Memory B cell (primary cell): ENCODE data around the gene RXRA.

Experiments
- ATAC-seq: fragments of 150-1000 bp; cut with Tn5 transposase; 2 replicates; pipeline ENCODE4 v1.10.0; 2021; ENCODE audit warnings: low read depth, mild to moderate bottlenecking, moderate library complexity
- DNase-seq, 2 donors: peaks; one replicate each; pipeline ENCODE4 v3.0.0; 2022; ENCODE audit warnings: low spot score in 2 of 2
- H3K27ac Mint-ChIP-seq: one replicate; pipeline ENCODE4 v1.8.0; 2022; ENCODE audit warnings: mild to moderate bottlenecking, moderate library complexity, mixed read lengths
- H3K27me3 Mint-ChIP-seq: one replicate; pipeline ENCODE4 v1.8.0; 2022; ENCODE audit warnings: mixed read lengths
- H3K36me3 Mint-ChIP-seq: one replicate; pipeline ENCODE4 v1.8.0; 2022; ENCODE audit warnings: mild to moderate bottlenecking, mixed read lengths
- H3K4me1 Mint-ChIP-seq: one replicate; pipeline ENCODE4 v1.8.0; 2022; ENCODE audit warnings: mixed read lengths
- H3K4me3 Mint-ChIP-seq: one replicate; pipeline ENCODE4 v1.8.0; 2022; ENCODE audit warnings: mild to moderate bottlenecking, moderate library complexity, mixed read lengths
- H3K9me3 Mint-ChIP-seq: one replicate; pipeline ENCODE4 v1.8.0; 2022; ENCODE audit warnings: mixed read lengths

The RXRA gene

DNA sequence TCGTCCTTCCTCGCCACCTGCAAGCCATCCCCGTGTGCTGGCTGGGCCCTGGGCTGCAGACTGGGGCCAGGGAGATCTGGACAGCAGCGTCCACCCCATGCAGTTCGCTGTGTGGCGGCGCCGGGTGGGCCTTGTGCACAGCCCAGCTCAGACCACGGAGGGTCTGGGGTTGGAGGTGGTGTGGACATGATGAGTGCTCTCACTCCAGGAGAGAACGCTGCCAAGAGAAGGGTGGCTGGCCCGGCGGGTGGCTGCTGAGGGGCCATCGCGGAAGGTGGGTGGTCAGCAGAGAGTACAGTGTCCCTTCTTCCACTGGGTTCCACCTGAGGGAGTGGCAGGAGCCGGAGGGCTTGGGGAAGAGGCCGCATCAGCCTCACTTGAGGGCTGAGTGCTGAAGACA is 44.4 kb downstream of the RXRA start:
- Mint-ChIP-seq H3K27me3 (peaks cover 3% of the 10 kb centered on the region), H3K27ac (no peak overlapping the region), H3K4me1 (peaks cover 17% of the 10 kb centered on the region), H3K4me3 (no peak overlapping the region), H3K9me3 (no peaks in the 10 kb centered on the region), H3K36me3 (no peaks in the 10 kb centered on the region)
- ATAC-seq (no peak), DNase-seq (no peak)

DNA sequence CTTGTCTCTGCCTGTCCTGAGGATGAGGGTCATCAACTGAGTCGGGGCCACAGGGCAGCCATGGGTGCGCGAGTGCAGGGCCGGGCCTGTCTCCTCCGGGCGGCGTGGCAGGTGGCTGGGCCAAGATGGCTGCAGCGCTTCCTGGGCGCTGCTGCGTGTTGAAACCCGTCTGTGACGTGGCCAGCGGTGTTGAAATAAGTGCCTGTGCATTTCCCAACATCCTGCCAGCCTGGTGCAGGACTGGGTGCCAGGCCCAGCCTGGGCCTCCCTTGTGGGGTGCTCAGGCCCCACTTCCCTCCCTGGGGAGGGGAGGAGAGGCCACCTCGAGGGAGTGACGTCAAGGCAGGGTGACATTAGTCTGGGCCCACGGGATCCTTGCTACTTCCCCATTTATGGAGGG is 45.5 kb downstream of the RXRA start:
- Mint-ChIP-seq H3K4me3 (no peak overlapping the region), H3K4me1 (peaks cover 21% of the 10 kb centered on the region), H3K27ac (no peak overlapping the region), H3K36me3 (no peaks in the 10 kb centered on the region), H3K27me3 (peaks cover 3% of the 10 kb centered on the region), H3K9me3 (no peaks in the 10 kb centered on the region)
- ATAC-seq (no peak), DNase-seq (no peak)

DNA sequence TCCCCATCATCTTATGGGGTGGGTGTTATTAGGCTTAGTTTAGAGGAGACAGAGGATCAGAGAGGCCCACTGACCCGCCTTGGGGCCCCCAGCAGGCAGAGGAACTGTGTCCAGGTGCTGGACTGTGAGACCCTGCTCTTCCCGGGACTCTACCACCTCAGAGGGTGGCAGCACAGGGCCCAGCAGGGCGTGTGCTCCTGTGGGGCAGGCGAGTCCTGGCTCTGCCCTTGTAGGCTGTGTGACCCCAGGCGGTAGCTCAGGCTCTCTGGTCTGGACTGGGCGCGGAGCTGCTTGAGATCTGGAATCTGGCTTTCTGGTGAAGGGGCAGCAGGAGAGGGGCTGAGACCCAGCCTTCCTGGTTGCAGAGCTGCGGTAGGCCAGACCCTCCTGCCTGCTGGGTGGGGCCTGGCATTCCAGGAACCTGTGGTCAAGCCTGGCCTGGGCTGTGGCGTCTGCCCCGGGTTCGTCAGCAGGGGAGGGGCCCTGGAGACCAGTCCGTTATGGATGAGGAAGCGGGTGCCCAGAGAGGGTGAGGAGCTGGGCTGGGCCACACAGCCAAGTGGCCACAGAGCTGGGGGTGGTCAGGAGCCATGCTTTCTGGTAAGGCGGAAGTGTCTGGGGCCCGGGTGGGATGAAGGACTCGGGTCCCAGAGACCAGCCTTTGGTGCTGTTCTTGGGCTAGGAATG is 46.5 kb downstream of the RXRA start:
- Mint-ChIP-seq H3K27ac (no peak overlapping the region), H3K4me1 (peaks cover 21% of the 10 kb centered on the region), H3K4me3 (no peak overlapping the region), H3K9me3 (no peaks in the 10 kb centered on the region), H3K27me3 (peaks cover 3% of the 10 kb centered on the region), H3K36me3 (no peaks in the 10 kb centered on the region)
- DNase-seq, result no peak
- ATAC-seq, result no peak

DNA sequence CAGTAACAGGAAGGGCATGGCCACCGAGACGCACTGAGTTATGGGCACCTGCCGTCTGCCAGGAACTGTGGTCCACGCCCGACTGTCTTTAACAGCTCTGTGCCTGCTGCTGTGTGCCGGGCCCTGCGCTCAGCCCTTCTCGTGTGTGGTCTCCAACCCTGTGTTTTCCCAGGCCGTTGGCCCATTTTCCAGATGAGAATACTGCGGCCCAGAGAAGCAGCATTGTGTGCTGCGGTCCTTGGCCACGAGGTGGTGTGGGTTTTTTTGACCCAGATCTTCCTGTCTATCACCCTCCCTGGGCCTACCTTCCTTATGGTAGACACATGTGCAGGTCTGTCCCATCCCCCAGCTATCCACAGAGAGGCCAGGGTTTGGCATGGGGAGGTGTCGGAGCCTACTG is 47.0 kb downstream of the RXRA start:
- peak; percentile 43 for ATAC-seq
- DNase-seq, result no peak
- Mint-ChIP-seq H3K9me3 (no peaks in the 10 kb centered on the region), H3K36me3 (no peaks in the 10 kb centered on the region), H3K27ac (no peak overlapping the region), H3K4me3 (no peak overlapping the region), H3K27me3 (peaks cover 3% of the 10 kb centered on the region), H3K4me1 (peaks cover 21% of the 10 kb centered on the region)

DNA sequence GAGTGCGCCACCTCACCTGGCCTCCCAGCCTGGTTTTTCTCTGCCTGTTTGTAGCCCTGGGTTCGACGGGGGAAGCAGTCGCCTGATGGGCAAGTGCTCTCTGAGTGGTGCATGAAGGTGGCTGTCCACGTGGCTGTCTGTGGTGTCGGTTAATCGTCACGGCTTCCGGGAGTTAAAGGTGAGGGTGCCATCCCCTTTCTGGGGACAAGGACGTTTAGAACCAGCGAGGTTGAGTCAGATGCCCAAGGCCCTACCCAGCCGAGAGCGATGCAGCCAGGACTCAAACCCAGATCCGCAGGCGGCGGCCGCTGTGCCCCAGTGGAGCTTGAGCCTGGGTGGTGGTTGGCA is 47.7 kb downstream of the RXRA start:
- Mint-ChIP-seq H3K4me1 (peaks cover 16% of the 10 kb centered on the region), H3K27me3 (no peaks in the 10 kb centered on the region), H3K4me3 (no peak overlapping the region), H3K36me3 (no peaks in the 10 kb centered on the region), H3K27ac (no peak overlapping the region), H3K9me3 (no peaks in the 10 kb centered on the region)
- no peak for ATAC-seq
- DNase-seq, result no peak

DNA sequence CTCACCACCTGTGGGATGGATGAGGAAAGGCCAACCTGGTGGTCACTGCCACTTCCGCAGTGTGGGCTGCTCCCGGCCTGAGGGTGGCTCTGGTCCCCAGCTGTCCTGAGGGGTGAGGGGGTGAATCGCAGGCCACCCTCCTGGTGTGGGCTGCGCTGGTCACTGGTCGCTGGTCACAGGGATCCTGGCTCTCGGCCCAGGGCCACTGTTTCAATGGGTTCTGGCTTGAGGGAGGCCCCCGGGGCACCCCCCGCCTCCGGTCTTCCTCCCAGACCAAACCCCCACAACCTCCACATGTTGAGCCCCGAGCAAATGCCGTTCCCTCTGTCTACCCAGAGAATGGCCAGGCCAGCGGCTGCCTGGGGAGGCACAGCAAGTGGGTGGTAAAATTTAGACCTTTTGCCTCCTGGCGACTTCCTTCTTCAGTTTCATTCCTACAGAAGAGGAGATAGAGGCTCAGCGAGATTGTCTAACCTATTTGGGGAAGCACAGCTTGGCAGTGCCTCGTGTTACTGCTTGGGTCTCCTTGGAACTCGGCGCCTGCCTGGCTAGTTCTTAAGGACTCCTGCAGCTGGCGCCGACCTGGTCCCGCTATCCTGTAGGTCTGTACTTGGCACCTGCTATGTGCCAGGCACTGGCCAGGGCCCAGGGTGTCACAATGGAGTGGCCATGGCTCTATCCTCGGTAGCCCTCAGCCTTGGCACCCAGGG is 48.2 kb downstream of the RXRA start:
- peak overlapping the region; percentile 45 for H3K27ac Mint-ChIP-seq
- no peak overlapping the region for H3K4me3 Mint-ChIP-seq
- no peaks in the 10 kb centered on the region for H3K9me3 Mint-ChIP-seq
- peak; percentile 54 for ATAC-seq
- H3K4me1 Mint-ChIP-seq, result peaks cover 16% of the 10 kb centered on the region
- H3K27me3 Mint-ChIP-seq, result no peaks in the 10 kb centered on the region
- DNase-seq, result no peak
- no peaks in the 10 kb centered on the region for H3K36me3 Mint-ChIP-seq

DNA sequence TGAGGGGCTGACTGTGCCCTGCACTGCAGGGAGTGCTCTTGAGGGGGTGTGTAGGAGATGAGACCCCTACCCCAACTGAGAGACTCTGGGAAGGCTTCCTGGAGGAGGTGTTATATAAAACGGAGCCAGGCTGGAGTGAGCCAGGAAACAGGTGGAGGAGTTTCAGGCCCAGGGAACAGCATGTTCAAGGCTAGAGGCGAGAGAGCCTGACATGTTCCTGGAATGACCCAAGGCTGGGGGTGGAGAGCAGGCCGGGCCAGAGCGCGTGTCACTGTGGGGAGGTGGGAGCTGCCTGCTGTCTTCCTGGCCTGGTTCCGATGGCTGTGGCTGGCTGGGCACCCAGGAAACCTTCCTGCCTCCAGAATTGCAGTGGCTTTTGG is 48.7 kb downstream of the RXRA start:
- H3K4me3 Mint-ChIP-seq, result no peak overlapping the region
- H3K27ac Mint-ChIP-seq, result peak overlapping the region; percentile 45
- H3K36me3 Mint-ChIP-seq, result no peaks in the 10 kb centered on the region
- H3K9me3 Mint-ChIP-seq, result no peaks in the 10 kb centered on the region
- ATAC-seq (no peak), DNase-seq (no peak)
- H3K4me1 Mint-ChIP-seq, result peaks cover 16% of the 10 kb centered on the region
- H3K27me3 Mint-ChIP-seq, result no peaks in the 10 kb centered on the region

DNA sequence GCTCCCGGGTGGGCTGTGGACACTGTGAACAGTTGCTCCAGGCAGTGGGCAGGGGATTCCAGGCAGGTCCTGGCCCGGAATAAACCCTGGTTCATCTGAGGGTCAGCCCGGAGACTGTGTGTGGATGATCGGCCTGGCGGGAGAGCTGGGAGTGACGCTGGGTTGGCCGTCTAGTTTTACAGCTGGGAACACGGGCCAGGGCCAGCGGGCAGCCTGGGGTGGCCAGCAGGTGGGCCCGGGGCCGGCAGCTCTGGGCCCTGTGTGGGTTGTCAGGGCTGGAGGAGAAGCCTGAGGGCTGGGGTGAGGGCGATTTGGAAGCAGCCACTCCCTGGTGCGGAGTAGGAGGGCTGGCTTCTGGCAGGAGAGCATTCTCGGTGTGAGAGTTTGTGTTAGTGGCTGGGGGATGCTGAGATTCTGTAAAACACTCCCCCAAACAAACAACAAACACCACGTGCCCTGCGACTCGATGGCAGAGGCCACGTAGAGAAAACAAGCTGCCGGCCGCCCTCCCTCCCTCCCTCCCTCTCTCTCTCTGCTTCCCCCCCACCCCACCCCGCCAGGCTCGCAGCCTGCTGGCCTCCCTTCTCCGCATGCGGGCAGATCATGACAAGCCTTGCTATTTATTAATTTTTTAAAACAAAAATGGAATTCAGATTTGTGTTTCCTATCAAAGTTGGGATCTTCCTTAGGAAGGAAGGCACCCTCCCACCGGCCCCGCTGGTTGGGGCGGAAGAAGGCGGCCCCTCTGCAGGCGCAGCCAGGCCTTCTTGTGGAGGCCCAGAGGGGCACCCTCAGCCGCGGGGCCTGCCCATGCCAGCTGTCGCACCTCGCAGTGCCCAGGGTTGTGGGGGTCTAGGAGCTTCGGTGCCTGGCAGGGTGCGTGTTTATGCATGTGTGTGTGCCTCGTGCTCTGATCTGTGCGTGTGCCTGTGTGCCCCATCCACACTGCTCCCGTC is 49.5 kb downstream of the RXRA start:
- Mint-ChIP-seq H3K9me3 (no peaks in the 10 kb centered on the region), H3K36me3 (no peaks in the 10 kb centered on the region), H3K27me3 (no peaks in the 10 kb centered on the region), H3K27ac (no peak overlapping the region), H3K4me1 (peaks cover 16% of the 10 kb centered on the region), H3K4me3 (no peak overlapping the region)
- DNase-seq (no peak), ATAC-seq (no peak)

DNA sequence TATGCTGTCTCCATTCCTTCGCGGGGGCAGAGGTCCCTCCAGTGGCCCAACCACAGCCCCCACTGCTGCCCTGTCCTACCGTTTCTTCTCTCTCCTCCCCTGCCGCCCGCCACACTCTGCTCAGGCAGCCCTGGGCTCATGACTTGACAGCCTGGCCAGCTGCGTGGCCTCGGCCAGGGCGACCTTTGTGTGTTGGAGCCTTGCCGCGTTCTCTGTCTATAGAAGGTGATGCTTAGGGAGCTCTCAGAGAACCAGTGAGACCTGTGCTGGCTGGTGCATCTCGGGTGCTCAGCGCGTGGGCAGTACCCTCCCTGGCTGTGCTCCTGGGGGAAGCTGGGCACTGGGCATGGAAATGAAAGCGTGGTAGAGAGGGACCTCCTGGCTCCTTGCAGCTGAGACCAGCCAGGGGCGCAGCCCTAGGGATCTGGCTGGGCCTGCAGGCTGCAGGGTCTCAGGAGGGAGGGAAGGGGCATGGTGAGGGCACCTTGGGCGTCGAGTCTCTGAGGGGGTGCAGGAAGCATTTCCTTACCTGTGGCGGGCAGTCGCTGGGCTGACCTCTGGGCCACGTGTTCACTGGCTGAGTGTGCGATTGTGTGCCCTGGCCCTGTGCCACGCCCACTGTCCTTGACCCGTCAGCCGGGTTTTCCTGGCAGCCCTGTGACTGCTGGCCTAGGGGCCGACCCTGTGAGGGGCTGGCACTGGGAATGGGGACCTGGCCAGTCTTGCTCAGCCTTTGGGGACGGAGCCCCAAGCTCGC is 50.3 kb downstream of the RXRA start:
- ATAC-seq (no peak), DNase-seq (no peak)
- Mint-ChIP-seq H3K27me3 (no peaks in the 10 kb centered on the region), H3K36me3 (no peaks in the 10 kb centered on the region), H3K4me3 (no peak overlapping the region), H3K4me1 (peaks cover 20% of the 10 kb centered on the region), H3K27ac (no peak overlapping the region), H3K9me3 (no peaks in the 10 kb centered on the region)

DNA sequence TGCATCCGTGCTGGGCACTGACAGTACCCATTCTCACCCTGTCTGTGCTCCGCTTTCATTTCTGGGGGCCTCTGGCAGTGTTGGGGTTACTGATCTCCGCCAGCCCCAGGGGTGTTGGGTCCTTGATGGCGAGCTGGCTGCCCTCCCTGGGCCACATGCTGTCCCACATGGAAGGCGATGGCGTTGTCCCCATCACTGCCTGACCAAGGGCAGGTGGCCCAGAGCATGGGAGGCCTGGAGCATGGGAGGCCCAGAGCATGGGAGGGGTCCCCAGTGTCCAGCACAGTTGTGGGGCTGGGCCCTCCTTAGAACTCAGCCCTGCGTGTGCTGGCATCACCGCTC is 50.9 kb downstream of the RXRA start:
- ATAC-seq, result no peak
- no peaks in the 10 kb centered on the region for H3K36me3 Mint-ChIP-seq
- H3K27ac Mint-ChIP-seq, result no peak overlapping the region

DNA sequence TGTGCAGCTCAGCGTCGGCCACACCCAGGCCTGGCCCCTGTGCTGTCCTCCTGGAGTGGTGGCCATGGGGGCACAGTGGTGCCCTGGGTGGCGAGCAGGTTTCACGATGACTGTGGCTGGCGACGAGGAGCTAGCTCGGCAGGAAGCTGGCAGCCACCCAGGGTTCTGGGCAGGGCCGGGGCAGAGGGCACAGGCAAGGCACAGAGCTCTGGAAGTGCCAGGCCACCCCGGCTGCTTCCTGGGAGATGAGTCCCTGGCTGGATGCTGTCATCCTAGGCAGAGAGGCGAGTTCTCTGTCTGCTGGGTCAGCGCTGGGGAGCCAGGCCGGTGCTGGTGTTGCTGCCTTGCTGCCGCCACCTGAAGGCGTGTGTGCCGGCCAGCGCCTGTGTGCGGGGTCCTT is 51.7 kb downstream of the RXRA start:
- Mint-ChIP-seq H3K4me1 (peaks cover 30% of the 10 kb centered on the region), H3K9me3 (no peaks in the 10 kb centered on the region), H3K27ac (no peak overlapping the region), H3K27me3 (no peaks in the 10 kb centered on the region), H3K36me3 (no peaks in the 10 kb centered on the region), H3K4me3 (no peak overlapping the region)
- ATAC-seq (no peak), DNase-seq (no peak)

More for the DNA sequence above, 50.9 kb downstream of the RXRA start:
- H3K4me3 Mint-ChIP-seq, result no peak overlapping the region
- no peaks in the 10 kb centered on the region for H3K9me3 Mint-ChIP-seq
- DNase-seq, result no peak
- peaks cover 25% of the 10 kb centered on the region for H3K4me1 Mint-ChIP-seq
- H3K27me3 Mint-ChIP-seq, result no peaks in the 10 kb centered on the region

DNA sequence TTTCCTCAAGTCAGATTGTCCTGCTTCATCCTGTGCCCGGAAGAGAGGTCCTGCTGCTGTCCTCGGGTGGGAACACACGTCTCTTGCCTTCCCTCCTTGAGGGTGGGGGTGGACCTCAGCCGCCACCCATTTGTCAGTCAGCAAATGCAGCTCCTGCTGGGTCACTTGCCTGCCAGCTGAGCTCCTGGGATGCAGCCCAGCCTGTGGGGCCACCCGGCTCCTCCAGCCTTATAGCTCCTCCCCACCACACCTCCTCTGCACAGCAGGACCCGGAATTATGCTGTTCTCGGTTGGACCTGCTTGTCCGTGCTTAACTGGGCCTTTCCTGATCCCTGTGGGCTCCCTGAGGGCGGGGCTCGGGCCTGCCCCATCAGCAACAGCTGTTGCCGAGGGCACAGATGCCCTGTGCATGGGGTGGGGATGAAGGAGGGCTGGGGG is 52.7 kb downstream of the RXRA start:
- ATAC-seq, result no peak
- no peaks in the 10 kb centered on the region for H3K27me3 Mint-ChIP-seq
- no peak for DNase-seq
- H3K4me1 Mint-ChIP-seq, result peaks cover 28% of the 10 kb centered on the region
- no peaks in the 10 kb centered on the region for H3K36me3 Mint-ChIP-seq
- H3K4me3 Mint-ChIP-seq, result no peak overlapping the region
- no peaks in the 10 kb centered on the region for H3K9me3 Mint-ChIP-seq
- no peak overlapping the region for H3K27ac Mint-ChIP-seq

DNA sequence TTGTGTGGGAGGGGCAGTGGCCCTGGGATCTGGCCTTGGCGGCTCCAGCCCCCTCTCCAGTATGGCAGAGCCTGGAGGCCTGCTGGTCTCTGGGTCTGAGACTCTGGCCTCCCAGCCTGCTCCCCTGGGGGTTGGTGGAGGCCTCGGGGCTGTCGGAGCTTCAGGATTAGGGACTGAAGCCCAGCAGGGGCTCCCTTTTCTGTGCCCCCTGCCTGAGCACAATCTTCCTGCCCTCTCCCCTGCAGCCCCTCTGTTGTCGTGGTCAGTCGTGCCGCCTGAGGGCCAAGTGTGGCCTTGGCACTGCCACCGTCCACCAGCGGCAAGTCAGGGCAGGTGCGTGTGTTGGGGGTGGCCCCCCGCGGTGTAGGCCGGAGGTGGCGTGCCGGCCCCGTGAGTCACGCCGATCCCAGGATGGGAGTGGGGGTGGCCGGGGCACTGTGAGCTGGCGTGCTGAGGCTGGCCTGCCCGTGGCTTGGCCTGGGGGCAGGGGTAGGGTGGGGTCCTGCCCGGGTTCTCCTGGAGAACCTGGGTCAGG is 53.6 kb downstream of the RXRA start:
- Mint-ChIP-seq H3K4me1 (peaks cover 27% of the 10 kb centered on the region), H3K4me3 (no peak overlapping the region), H3K27ac (no peak overlapping the region), H3K9me3 (no peaks in the 10 kb centered on the region), H3K27me3 (no peaks in the 10 kb centered on the region), H3K36me3 (no peaks in the 10 kb centered on the region)
- ATAC-seq, result no peak
- DNase-seq, result no peak
